Embryonic facial prominence (tissue), 1 donor: ENCODE measurements around the gene BCL11B.
"Not testable (repeated sequence)": the region's sequence is repeated elsewhere in the genome, so short reads cannot be mapped to it uniquely, and the experiment has no call there.

Experiments
- DNase-seq: peaks from one replicate; pipeline ENCODE4 v3.0.0-alpha.2; 2016; ENCODE audit errors: extremely low spot score

The BCL11B gene

DNA sequence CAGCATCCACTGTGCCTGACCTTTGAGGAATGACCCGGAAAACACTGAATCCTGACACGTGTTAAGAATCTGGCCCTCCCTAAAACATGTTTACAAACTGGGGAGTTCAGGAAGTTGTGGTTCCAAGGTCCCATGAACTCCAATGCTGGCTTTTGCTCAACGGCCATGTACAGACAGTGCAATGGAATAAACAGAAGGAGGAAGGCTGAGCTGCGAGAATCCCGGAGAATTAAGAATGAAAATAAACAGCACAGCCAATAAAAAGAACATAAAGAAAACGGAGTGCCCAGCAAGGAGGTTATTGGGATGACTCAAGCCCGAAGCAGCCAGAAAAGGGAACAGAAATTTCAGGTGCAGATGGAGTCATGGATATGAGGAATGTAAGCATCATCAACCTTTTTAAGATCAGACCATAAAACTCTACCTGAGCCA is 32.3 kb downstream of the BCL11B start:
- DNase-seq = no peak

DNA sequence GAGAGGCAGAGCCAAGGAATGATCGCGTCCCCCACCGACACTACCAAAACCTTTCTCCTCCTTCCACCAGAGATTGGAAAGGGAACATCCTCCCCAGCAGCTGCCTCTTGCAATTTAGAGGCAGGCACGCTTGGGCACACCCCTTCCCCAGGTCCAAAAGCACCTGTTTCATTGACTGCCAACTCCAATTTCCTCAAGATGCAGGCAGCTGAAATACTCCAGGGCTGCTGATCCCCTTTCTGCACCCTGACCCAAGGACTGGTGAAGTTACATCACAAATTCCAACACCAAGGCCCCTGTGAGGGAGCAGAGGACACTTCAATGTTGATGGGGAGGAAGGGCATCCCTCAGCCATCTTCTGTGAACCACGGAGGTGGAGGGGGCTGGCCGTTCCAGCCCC is 33.8 kb downstream of the BCL11B start:
- no peak for DNase-seq

DNA sequence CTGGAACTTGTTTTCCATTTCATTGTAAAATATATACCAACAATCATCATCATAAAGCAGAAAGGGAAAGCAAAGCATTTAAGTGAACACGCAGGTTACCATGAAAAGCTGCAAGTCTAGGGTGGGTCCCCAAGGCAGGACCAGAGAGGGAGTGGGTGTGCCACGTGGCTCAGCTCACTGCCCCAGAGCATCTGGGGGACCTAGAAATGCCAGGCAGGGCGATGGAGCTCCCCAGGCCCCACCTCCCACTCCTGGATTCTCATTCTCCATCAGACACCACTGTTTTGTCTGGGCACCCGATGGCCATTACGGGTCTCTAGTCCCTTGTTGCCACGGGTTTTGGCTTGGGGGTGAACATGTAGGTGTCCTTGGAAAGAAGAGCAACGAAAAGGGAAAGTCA is 34.7 kb downstream of the BCL11B start:
- no peak for DNase-seq

- no peak for DNase-seq
These were observed 35.4 kb downstream of the BCL11B start for GRCh38 chr14:99236386-99237138.

- no peak for DNase-seq
These were observed 36.2 kb downstream of the BCL11B start for GRCh38 chr14:99235582-99236320.

DNA sequence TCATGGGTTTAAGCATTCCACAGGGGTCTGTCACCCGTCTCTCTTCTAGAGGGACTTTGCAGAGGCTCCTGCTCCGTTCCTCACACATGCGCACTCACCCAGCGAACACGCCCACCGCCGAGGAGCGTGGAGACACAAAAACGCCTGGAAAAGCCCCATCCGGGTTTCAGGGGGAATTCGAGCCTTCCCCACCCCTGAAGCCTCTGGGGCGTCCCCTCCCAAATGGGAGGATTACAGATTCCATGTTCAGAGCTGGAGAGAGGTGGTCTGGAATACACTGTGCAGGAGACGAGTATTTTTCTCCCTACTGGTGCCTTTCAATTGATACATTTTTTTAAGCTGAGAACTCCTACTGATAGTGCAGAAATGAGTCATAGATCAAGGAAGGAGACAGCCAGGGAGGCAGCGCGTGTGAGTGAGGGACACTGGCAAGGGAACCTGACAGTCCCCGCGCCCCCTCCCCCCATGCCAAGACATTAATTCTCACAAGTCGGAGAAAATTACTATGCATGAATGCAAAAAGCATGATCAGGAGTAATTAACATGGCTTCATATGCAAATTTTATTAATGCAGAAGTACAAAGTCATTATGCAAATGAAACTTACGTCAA is 36.9 kb downstream of the BCL11B start:
- no peak for DNase-seq

DNA sequence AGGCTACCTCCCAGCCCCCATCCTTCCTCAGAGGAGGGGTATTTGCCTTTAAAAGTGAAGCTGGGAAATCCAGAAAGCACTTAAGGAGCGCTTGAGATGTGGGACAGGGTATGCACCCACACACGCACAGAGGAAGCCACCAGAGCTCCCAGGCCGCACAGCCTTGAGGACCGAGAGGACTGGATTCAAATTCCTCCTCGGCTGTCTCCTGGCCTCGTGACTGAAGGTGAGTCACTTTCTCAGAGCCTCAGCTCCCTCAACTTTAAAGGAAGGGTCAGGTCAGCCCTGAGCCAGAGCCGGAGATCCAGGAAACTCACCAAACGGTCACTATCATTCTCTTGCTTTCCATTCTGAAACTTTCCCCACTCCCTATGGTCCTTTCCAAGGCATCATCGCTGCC is 37.6 kb downstream of the BCL11B start:
- no peak for DNase-seq

GRCh38 chr14:99233222-99234035 is 38.6 kb downstream of the BCL11B start:
- DNase-seq = no peak

DNA sequence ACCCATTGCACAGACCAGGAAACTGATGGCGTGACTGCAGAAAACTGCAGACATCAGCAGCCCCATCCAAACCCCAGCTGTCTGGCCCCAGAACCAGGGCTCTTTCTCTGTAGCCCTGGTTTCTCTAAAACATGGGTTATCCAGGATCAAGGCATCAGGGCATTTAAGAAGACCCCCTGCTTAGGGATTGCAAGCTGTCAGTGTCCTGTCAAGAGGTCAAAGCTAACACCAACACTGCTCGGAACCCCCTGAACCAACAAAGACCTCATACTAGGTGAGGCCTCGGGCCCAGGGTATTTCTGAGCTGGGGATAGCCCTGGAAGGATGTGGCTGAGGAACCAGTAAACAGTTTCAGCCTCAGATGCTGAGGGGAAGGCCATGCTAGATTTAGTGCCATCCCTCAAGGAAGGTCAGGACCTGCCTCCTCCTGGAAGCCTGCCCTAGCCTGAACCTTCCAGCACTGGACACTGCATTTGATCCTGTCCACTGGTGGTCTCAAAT is 39.2 kb downstream of the BCL11B start:
- no peak for DNase-seq

GRCh38 chr14:99231850-99232713 is 39.9 kb downstream of the BCL11B start:
- DNase-seq = no peak

- no peak for DNase-seq
These were observed 40.7 kb downstream of the BCL11B start for GRCh38 chr14:99231161-99231849.

- DNase-seq = no peak
These were observed 41.5 kb downstream of the BCL11B start for GRCh38 chr14:99230208-99231151.

DNA sequence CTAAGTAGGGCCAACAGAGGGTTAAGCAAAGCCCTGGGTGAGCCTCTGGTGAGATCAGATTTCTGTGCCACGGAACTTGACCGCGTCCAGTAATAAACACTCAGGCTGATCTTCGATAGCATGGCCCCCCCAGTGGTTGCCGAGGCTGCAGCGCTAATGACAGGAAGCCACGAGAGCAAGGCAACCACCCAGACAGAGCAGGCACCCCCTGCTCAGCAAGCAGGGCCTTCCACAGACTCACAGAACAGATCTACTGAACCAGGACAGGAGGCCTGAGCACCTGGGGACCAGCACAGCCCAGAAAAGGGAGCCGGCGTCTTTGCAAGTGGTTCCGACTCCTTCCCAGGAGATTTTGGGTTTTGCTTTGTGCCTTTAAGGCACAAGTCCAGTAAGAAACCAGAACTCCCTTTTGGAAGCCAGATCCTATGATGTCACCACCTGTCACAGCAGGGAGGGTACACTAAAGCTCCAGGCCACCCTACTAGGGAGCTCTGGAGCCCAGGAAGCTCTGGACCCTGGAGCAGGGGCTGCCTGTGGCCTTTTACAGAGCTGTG is 42.3 kb downstream of the BCL11B start:
- no peak for DNase-seq

DNA sequence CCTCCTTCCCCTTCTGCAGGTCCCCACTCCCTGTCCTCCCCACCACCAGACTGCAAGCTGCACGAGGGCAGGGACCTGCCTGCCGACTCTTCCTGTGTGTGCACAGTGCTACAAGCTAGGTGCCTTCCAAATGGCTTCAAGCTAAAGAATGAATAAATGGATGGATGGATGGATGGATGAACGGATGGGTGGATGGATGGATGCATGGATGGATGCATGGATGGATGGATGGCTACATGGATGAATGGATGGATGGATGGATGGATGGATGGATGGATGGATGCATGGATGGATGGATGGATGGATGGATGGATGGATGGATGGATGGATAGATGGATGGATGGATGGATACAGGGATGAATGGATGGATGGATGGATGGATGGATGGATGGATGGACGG is 43.2 kb downstream of the BCL11B start:
- not testable (repeated sequence) for DNase-seq

DNA sequence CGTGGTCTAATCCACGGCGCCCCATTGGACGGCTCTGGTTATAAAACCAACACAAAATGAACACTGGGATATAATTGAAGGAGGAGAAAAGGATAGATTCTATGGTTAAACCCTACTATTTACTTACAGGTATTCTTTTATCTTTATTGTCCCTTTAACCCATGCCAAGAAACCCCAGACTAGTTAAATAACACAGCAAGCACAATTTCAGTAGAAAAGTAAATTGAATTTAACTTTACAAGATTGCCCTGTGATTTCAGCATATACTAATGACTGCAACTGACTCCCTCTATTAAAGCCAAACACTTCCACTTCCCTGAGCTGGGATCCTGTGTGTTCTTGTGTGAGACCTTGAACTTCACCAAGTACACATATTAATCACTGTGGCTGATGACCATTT is 45.3 kb downstream of the BCL11B start:
- no peak for DNase-seq

- DNase-seq = peak; percentile 53
These were observed 46.4 kb downstream of the BCL11B start for GRCh38 chr14:99225436-99226203.

DNA sequence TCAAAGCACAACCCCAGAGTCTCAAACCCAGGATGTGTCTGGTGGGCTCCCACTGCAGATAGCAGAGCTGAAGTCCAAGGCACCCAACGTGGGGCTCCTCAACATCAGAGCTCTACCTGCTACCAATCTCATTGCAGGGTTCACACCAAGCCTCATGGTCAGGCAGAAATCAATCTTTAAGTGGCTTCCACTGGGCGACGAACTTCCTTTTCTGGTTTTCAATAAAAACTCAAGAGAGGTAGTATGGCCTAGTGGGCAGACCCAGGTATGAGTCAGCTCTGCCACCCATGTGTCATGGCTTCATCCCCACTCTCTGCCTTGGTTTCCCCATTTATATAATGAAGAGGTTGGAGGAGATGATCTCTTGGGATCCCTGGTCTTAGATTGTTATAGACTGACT is 47.0 kb downstream of the BCL11B start:
- no peak for DNase-seq
